Thyroid gland (tissue), 4 donors: ENCODE measurements around the gene PCDH15.

Source experiments
- POLR2A ChIP-seq, 2 donors: fragments of 450-650 bp; IDR thresholded peaks; one replicate each; pipeline ENCODE4 v1.6.1; 2017; ENCODE audit warnings: antibody characterized with exemption in 2 of 2, mild to moderate bottlenecking in 2 of 2, moderate library complexity in 1 of 2
- TF ChIP-seq, protein P1 (sequence below), 6 experiments: fragments of 200-600 bp in 3 of 6; fragments of 450-650 bp in 3 of 6; sonication (generic) in 3 of 6; IDR thresholded peaks; one replicate each; pipeline ENCODE4 v1.5.1; 2016 to 2019; ENCODE audit warnings: antibody characterized with exemption in 6 of 6, mild to moderate bottlenecking in 2 of 6, inconsistent platforms in 1 of 6, moderate library complexity in 1 of 6

DNA sequence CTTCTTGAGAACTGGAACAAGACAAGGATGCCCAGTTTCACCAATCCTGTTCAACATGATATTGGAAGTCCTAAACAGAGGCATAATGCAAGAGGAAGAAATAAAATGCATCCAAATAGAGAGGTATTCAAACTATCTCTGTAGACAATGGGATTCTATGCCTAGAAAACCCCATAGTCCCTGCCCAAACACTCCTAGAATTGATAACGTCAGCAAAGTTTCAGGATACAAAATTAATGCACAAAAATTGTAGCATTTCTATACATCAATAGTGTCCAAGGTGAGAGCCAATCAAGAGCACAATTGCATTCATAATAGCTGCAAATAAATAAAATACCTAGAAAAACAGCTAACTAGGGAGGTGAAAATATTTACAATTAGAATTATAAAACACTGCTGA is 72.5 kb downstream of the PCDH15 start:
- TF ChIP-seq POLR2A (IDR thresholded peaks at IDR 0.05), result no peak
- TF ChIP-seq, protein P1, sequence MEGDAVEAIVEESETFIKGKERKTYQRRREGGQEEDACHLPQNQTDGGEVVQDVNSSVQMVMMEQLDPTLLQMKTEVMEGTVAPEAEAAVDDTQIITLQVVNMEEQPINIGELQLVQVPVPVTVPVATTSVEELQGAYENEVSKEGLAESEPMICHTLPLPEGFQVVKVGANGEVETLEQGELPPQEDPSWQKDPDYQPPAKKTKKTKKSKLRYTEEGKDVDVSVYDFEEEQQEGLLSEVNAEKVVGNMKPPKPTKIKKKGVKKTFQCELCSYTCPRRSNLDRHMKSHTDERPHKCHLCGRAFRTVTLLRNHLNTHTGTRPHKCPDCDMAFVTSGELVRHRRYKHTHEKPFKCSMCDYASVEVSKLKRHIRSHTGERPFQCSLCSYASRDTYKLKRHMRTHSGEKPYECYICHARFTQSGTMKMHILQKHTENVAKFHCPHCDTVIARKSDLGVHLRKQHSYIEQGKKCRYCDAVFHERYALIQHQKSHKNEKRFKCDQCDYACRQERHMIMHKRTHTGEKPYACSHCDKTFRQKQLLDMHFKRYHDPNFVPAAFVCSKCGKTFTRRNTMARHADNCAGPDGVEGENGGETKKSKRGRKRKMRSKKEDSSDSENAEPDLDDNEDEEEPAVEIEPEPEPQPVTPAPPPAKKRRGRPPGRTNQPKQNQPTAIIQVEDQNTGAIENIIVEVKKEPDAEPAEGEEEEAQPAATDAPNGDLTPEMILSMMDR (IDR thresholded peaks at IDR 0.05), result no peak
